ENCODE results near the gene ADRA2B.

Gene ADRA2B

DNA sequence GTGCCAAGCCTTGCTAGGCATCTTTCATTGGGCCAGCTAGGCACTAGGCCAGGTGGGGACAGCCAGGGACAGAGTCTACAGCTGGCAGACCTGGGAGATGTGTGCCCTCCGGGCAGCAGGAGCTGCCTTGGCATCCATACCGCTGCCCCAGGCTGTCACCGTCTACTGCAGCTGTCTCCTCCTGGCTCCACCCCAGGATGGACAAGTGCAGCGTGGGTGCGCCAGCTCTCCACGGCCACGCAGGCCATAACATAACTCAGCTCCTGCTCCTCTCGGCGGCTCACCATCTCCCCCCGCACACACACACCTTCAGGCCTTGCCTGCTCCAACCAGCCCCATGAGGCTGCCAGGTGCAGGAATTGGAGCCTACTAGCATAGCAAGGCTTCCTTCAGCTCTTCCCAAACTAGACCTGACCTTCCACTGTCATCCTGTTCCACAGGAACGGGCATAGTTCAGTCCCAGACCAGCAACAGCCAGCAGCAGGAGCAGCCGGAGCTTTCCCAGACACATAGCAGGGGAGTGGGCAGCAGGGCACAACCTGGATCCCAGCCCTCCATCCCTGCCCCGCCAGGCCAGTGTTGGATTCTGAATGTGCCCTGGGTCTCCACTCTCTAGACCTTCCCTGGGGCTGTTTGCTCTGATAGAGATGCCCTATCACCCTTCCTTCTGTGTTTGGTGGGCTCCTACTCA is 2.5 kb upstream of the ADRA2B start:
- no peak for TF ChIP-seq NFRKB (IDR thresholded peaks at IDR 0.05)
- TF ChIP-seq TARDBP (IDR thresholded peaks at IDR 0.05): no peak
- no peak for TF ChIP-seq L3MBTL2 (conservative IDR thresholded peaks at IDR 0.05)
- TF ChIP-seq, protein P1, sequence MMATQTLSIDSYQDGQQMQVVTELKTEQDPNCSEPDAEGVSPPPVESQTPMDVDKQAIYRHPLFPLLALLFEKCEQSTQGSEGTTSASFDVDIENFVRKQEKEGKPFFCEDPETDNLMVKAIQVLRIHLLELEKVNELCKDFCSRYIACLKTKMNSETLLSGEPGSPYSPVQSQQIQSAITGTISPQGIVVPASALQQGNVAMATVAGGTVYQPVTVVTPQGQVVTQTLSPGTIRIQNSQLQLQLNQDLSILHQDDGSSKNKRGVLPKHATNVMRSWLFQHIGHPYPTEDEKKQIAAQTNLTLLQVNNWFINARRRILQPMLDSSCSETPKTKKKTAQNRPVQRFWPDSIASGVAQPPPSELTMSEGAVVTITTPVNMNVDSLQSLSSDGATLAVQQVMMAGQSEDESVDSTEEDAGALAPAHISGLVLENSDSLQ (IDR thresholded peaks at IDR 0.05): no peak
- TF ChIP-seq SP1 (IDR thresholded peaks at IDR 0.05): no peak
- DNase-seq (ENCODE audit: extremely low spot score): no peak
- ChIA-PET POLR2A (interaction anchor here (1.0 kb wide), 1 partner anchor 108 kb away, joined by 3 read pairs; no protein-coding TSS in a partner anchor), CTCF (interaction anchor here (1.1 kb wide), 1 partner anchor 126 kb away, joined by 3 read pairs; no protein-coding TSS in a partner anchor)

DNA sequence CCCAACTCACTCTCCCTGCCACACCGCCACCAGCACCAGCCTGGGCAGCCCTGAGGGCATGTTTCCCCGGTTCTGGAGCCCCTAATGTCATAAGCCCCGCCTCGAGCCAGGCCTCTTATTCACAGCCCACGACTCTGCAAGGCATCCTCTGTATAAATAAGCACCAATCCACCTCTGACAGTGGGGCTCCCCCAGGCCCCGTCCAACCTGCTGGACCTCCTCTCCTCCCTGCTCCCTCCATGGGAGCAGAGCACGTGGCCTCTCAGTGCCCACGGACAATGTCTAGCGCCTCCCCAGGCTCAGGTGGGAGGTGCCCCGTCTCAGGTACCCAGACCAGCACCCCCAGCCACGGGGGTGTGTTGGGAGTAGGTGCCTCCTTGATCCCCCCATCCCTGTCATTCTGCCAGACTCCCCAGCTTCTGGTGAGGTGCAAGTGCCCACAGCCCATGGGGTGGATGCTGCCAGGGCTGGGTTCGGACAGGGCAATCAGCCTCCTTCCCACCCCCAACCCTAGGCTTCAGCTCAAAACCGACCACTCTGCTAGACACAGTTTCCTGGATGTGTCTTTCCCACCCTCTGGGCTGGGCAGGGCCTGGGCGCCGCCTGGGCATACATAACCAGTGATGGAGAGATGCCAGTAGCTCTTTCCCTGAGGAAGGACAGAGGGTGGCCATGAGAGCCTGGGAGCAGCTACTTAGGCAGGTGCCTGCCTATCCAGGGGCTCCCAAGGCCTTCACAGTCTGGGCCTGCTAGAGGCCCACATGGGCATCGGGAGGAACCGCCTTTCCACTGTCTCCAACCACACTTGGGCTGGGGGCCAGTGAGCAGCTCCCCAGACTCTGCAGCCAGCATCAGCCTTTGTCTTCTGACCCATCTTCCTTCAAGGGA is 1.6 kb upstream of the ADRA2B start:
- POLR2A ChIA-PET: interaction anchor here (1.0 to 1.9 kb wide), 3 partner anchors 91 to 125 kb away, joined by 3 to 5 read pairs (median 5); partner anchors contain the start of gene STARD7
- TF ChIP-seq SP1 (IDR thresholded peaks at IDR 0.05): no peak
- TF ChIP-seq ELF4 (IDR thresholded peaks at IDR 0.05): no peak
- no peak for TF ChIP-seq SUZ12 (IDR thresholded peaks at IDR 0.05)
- TF ChIP-seq FOXM1 (IDR thresholded peaks at IDR 0.05; ENCODE audit: borderline replicate concordance): no peak
- CTCF ChIA-PET: interaction anchor here (1.1 to 1.9 kb wide), 8 partner anchors 10 to 126 kb away, joined by 3 to 12 read pairs (median 5); no protein-coding TSS in a partner anchor
- no peak for DNase-seq (ENCODE audit: extremely low spot score)

DNA sequence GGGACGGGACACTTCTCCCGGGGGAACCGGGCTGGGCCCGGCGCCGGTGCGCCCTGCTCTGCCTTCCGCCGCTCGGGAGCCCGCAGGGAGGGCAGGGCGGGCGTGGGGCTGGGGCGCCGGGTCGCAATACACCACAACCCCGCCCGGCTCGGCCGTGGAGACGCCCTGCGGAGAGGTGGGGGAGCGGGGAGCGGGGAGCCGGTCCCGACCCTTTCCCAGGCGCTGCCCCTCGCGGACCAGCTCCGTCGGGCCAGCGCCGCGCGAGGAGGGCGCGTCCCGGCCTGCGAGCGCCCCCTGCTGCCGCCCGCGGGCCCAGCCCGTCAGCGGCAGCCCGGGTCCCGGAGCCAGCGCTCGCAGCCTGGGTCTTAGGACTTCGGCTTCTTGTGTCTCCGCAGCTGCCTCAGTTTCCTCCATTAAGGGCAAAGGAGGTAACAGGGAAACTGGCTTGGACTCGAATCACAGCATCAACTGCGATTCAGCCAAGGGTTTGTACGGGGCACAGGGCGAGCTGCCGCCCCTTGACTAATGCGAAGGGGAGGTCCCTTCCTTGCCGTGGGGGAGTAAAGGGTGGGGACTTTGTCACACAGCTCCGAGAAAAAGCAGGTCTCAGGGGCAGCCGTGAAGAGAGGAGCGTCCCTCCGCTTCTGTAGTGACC is 635 bp upstream of the ADRA2B start:
- TF ChIP-seq LEF1 (IDR thresholded peaks at IDR 0.05; ENCODE audit: borderline replicate concordance) (no peak), FOXA1 (IDR thresholded peaks at IDR 0.05) (no peak), NFRKB (IDR thresholded peaks at IDR 0.05) (no peak), HDGF (IDR thresholded peaks at IDR 0.05; ENCODE audit: borderline replicate concordance) (no peak), SUZ12 (IDR thresholded peaks at IDR 0.05) (no peak), L3MBTL2 (conservative IDR thresholded peaks at IDR 0.05) (no peak), ELF4 (IDR thresholded peaks at IDR 0.05) (no peak)
- POLR2A ChIA-PET: interaction anchor here (1.5 to 1.9 kb wide), 2 partner anchors 92 to 124 kb away, joined by 5 read pairs; partner anchors contain the start of gene STARD7
- CTCF ChIA-PET: interaction anchor here (0.6 to 1.9 kb wide), 12 partner anchors 9 to 640 kb away, joined by 3 to 12 read pairs (median 4); partner anchors contain the start of gene ANKRD36C
- DNase-seq (ENCODE audit: extremely low spot score): peak; percentile 93

DNA sequence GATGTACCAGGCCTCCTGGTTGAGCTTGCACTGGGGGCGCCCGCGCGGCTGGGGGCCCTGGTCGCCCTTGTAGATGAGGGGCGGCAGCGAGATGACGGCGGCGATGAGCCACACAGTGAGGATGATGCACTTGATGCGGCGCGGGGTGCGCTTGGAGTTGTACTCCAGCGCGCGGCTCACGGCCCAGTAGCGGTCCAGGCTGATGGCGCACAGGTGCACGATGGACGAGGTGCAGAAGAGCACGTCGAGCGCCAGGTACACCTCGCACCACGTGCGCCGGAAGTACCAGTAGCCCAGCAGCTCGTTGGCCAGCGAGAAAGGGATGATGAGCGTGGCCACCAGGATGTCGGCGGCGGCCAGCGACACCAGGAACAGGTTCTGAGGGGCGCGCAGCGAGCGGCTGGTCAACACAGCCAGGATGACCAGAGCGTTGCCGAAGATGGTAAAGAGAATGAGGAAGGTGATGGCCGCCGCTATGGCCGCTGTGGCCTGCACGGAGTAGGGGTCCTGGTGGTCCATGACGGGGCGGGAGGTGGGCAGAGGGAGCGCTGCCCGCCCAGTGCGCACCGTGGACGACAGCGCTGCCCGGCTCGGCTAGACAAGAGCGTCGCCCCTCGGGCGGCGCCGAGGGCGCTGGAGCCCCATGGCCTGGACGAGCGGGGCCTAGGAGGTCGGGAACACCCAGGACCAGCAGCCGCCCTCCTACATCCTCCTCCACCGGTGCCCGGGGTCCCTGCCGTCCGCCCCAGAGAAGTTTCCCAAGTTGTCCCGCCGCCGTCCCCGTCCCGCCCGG is 544 bp downstream of the ADRA2B start:
- no peak for DNase-seq (ENCODE audit: extremely low spot score)
- CTCF ChIA-PET: interaction anchor here (0.8 to 1.9 kb wide), 6 partner anchors 11 to 123 kb away, joined by 3 to 12 read pairs (median 4); no protein-coding TSS in a partner anchor
- POLR2A ChIA-PET: interaction anchor here (1.9 kb wide), 1 partner anchor 93 kb away, joined by 5 read pairs; the partner anchor contains the start of gene STARD7
- no peak for TF ChIP-seq FOXM1 (IDR thresholded peaks at IDR 0.05; ENCODE audit: borderline replicate concordance)
- no peak for TF ChIP-seq BHLHE40 (IDR thresholded peaks at IDR 0.05; ENCODE audit: borderline replicate concordance)
- TF ChIP-seq, protein P1 (IDR thresholded peaks at IDR 0.05): no peak
- no peak for TF ChIP-seq HDGF (IDR thresholded peaks at IDR 0.05; ENCODE audit: borderline replicate concordance)
- no peak for TF ChIP-seq ZNF384 (IDR thresholded peaks at IDR 0.05)
- TF ChIP-seq LEF1 (IDR thresholded peaks at IDR 0.05; ENCODE audit: borderline replicate concordance): no peak
- TF ChIP-seq ARNT (IDR thresholded peaks at IDR 0.05): no peak
- no peak for TF ChIP-seq NFRKB (IDR thresholded peaks at IDR 0.05)
- no peak for TF ChIP-seq SUZ12 (IDR thresholded peaks at IDR 0.05)
- no peak for TF ChIP-seq SP1 (IDR thresholded peaks at IDR 0.05)
- no peak for TF ChIP-seq L3MBTL2 (conservative IDR thresholded peaks at IDR 0.05)
- no peak for TF ChIP-seq FOXA1 (IDR thresholded peaks at IDR 0.05)

DNA sequence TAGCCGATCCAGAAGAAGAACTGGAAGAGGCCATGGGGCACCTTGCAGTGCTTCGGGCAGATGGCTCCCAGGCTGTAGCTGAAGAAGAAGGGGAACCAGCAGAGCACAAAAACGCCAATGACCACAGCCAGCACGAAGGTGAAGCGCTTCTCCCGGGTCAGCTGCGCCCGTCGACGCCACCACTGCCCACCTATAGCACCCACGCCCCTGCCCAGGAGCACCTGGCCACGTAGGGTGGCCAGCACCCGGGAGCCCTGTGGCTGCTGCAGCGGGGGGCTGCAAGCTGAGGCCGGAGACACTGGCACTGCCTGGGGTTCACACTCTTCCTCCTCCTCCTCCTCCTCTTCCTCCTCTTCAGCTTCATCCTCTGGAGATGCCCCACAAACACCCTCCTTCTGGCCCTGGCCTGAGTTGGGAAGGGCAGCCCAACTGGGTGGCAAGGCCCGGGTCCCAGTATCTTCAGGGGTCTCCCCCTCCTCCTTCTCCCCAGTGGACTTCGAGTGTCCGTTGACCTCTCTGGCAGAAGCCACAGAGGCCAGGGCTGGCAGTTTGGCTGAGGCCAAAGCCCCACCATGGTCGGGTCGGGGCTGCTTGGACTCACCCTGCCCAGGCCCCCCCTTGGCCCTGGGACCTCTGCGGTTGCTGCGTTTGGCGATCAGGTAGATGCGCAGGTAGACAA is 1.3 kb downstream of the ADRA2B start:
- no peak for DNase-seq (ENCODE audit: extremely low spot score)
- POLR2A ChIA-PET: no interaction called here
- CTCF ChIA-PET: interaction anchor here (0.6 kb wide), 1 partner anchor 93 kb away, joined by 3 read pairs; no protein-coding TSS in a partner anchor
- TF ChIP-seq TARDBP (IDR thresholded peaks at IDR 0.05) (no peak), LEF1 (IDR thresholded peaks at IDR 0.05; ENCODE audit: borderline replicate concordance) (no peak)
- TF ChIP-seq, protein P1 (IDR thresholded peaks at IDR 0.05): no peak

Data from HEK293T (cell line).